GM12878 (cell line): ENCODE results near the gene EDC4. TPM values are rescaled to one million over a fixed set of nuclear protein-coding genes. Genes with fewer than 3 reads are reported as not detected.

Experiments used
- BACH1 ChIP-seq: fragments of 450-650 bp; IDR thresholded peaks from 2 replicates; pipeline ENCODE4 v1.6.1; 2017; ENCODE audit warnings: mild to moderate bottlenecking, borderline replicate concordance
- BHLHE40 ChIP-seq, 2 experiments: fragments of 450-650 bp in 1 of 2; IDR thresholded peaks; 2 replicates each; pipeline ENCODE4 v1.6.1; 2011 to 2017; ENCODE audit warnings: low read depth in 2 of 2, borderline replicate concordance in 1 of 2, improper control_type of control experiment in 1 of 2, low read length in 1 of 2, mild to moderate bottlenecking in 1 of 2
- CREB1 ChIP-seq: IDR thresholded peaks from 2 replicates; pipeline ENCODE4 v1.6.1; 2012; ENCODE audit warnings: low read depth, mild to moderate bottlenecking, inconsistent platforms
- CUX1 ChIP-seq: IDR thresholded peaks from 2 replicates; pipeline ENCODE4 v1.6.1; 2012; ENCODE audit warnings: improper control_type of control experiment, low read depth, low read length; ENCODE audit not compliant: insufficient replicate concordance
- DPF2 ChIP-seq: fragments of 450-650 bp; IDR thresholded peaks from 2 replicates; pipeline ENCODE4 v1.6.1; 2017; ENCODE audit warnings: mild to moderate bottlenecking
- FOXK2 ChIP-seq: fragments of 450-650 bp; IDR thresholded peaks from 2 replicates; pipeline ENCODE4 v1.6.1; 2017; ENCODE audit warnings: mild to moderate bottlenecking, moderate library complexity
- HDAC6 ChIP-seq: fragments of 200-600 bp; sonication (generic); IDR thresholded peaks from one replicate; pipeline ENCODE4 v1.8.0; 2017; ENCODE audit warnings: antibody characterized with exemption; ENCODE audit not compliant: unreplicated experiment
- HDGF ChIP-seq: fragments of 450-650 bp; IDR thresholded peaks from 2 replicates; pipeline ENCODE4 v1.6.1; 2016; ENCODE audit warnings: antibody characterized with exemption
- JUND ChIP-seq: IDR thresholded peaks from 2 replicates; pipeline ENCODE4 v1.6.1; 2012; ENCODE audit warnings: low read depth, mild to moderate bottlenecking, low read length, improper control_type of control experiment, moderate library complexity
- NBN ChIP-seq: fragments of 450-650 bp; IDR thresholded peaks from 2 replicates; pipeline ENCODE4 v1.6.1; 2016
- NFYA ChIP-seq: IDR thresholded peaks from 2 replicates; pipeline ENCODE4 v1.6.1; 2011; ENCODE audit warnings: low read depth, mild to moderate bottlenecking, low read length, improper control_type of control experiment, borderline replicate concordance
- NRF1 ChIP-seq: conservative IDR thresholded peaks from 2 replicates; pipeline ENCODE4 v1.6.1; 2011; ENCODE audit warnings: mild to moderate bottlenecking, low read depth, low read length, improper control_type of control experiment
- PAX5 ChIP-seq: IDR thresholded peaks from 2 replicates; pipeline ENCODE4 v1.6.1; 2011; ENCODE audit warnings: low read depth, low read length, borderline replicate concordance
- PAX8 ChIP-seq: fragments of 450-650 bp; IDR thresholded peaks from 2 replicates; pipeline ENCODE4 v1.6.1; 2017; ENCODE audit warnings: mild to moderate bottlenecking, moderate library complexity
- POLR2AphosphoS5 ChIP-seq: IDR thresholded peaks from 2 replicates; pipeline ENCODE4 v1.6.1; 2011; ENCODE audit warnings: mild to moderate bottlenecking, low read length, inconsistent platforms
- RELA ChIP-seq: fragments of 450-650 bp; IDR thresholded peaks from 2 replicates; pipeline ENCODE4 v1.8.0; 2014; ENCODE audit warnings: borderline replicate concordance; ENCODE audit not compliant: partially characterized antibody
- SIN3A ChIP-seq: IDR thresholded peaks from 2 replicates; pipeline ENCODE4 v1.6.1; 2012; ENCODE audit warnings: low read depth, low read length, improper control_type of control experiment
- SKIL ChIP-seq: fragments of 450-650 bp; IDR thresholded peaks from 2 replicates; pipeline ENCODE4 v1.6.1; 2017; ENCODE audit warnings: mild to moderate bottlenecking, low read depth, inconsistent platforms; ENCODE audit not compliant: poor library complexity, severe bottlenecking
- SPI1 ChIP-seq: IDR thresholded peaks from 2 replicates; pipeline ENCODE4 v1.6.1; 2011; ENCODE audit warnings: low read depth, mild to moderate bottlenecking, low read length, moderate library complexity, borderline replicate concordance; ENCODE audit not compliant: insufficient read depth
- SREBF1 ChIP-seq: IDR thresholded peaks from 2 replicates; pipeline ENCODE4 v1.6.1; 2012; ENCODE audit warnings: mild to moderate bottlenecking, low read length
- TARDBP ChIP-seq: IDR thresholded peaks from 2 replicates; pipeline ENCODE4 v1.6.1; 2016; ENCODE audit warnings: borderline replicate concordance
- ZBED1 ChIP-seq: IDR thresholded peaks from 2 replicates; pipeline ENCODE4 v1.6.1; 2016; ENCODE audit warnings: borderline replicate concordance
- ZNF274 ChIP-seq: IDR thresholded peaks from one replicate; pipeline ENCODE4 v1.8.0; 2011; ENCODE audit not compliant: insufficient read length, insufficient read depth
- ZNF622 ChIP-seq: fragments of 450-650 bp; IDR thresholded peaks from 2 replicates; pipeline ENCODE4 v1.6.1; 2017; ENCODE audit warnings: mild to moderate bottlenecking, inconsistent platforms
- ZSCAN29 ChIP-seq: fragments of 450-650 bp; IDR thresholded peaks from 2 replicates; pipeline ENCODE4 v1.6.1; 2017; ENCODE audit warnings: mild to moderate bottlenecking, moderate library complexity
- ZZZ3 ChIP-seq: IDR thresholded peaks from 2 replicates; pipeline ENCODE4 v1.6.1; 2011; ENCODE audit warnings: low read depth; ENCODE audit not compliant: control insufficient read depth, insufficient read length
- polyA plus RNA-seq, 11 experiments: library from polyadenylated mRNA; depleted of rRNA in 4 of 11; unstranded in 6 of 11; stranded (reverse) in 5 of 11; fragments of >200 nt; fragmentation: Nextera tagmentation in 4 of 11; fragmentation: Illumina TruSeq in 1 of 11; extraction: Ambion mirVana in 4 of 11; extraction: Trizol in 1 of 11; gene quantifications; 1 replicate in 1 of 11; 2 replicates in 10 of 11; pipeline versions ENCODE4 v1.2.1 to v1.2.3, GENCODE V29; 2011 to 2016; ENCODE audit warnings: inconsistent platforms in 2 of 11, missing spikeins in 2 of 11, low read depth in 1 of 11
- total RNA-seq, 4 experiments: library from RNA; depleted of rRNA in 3 of 4; stranded (reverse); fragments of >200 nt in 3 of 4; fragmentation: Illumina TruSeq in 1 of 4; extraction: Trizol in 1 of 4; gene quantifications; 2 replicates each; pipeline versions ENCODE4 v1.2.1 to v1.2.3, GENCODE V29; 2013 to 2021

Gene EDC4
- total and polyA plus RNA-seq, 10 of the 15 experiments (the other 5 are each of a cell fraction or from before 2014, with no cell fraction given): 1.2 to 86.0 (median 53.4) TPM

GRCh38 chr16:67833415-67834241 lies 39.2 kb upstream of the EDC4 start (continued):
- TF ChIP-seq JUND (no peak), RELA (no peak), NRF1 (no peak; the same call in 1 of the 2 replicates), PAX8 (no peak), PAX5 (peak; percentile 49; the same call in 1 of the 2 replicates), ZSCAN29 (peak; percentile 42; the same call in 1 of the 2 replicates), ZNF622 (no peak), SREBF1 (0 out of 2 replicates have a peak, but pooled peaks have one; percentile 4), ZZZ3 (no peak), SIN3A (peak; percentile 73; the same call in 1 of the 2 replicates), NFYA (no peak), HDGF (no peak), ZNF274 (no peak), HDAC6 (peak; percentile 69), NBN (peak; percentile 35; the same call in 1 of the 2 replicates), SPI1 (no peak), POLR2AphosphoS5 (peak; percentile 95), SKIL (no peak), BACH1 (peak; percentile 70; the same call in 1 of the 2 replicates), CUX1 (no peak), DPF2 (0 out of 2 replicates have a peak, but pooled peaks have one; percentile 22), CREB1 (peak; percentile 49), FOXK2 (no peak), TARDBP (peak; percentile 83), ZBED1 (no peak), BHLHE40 (IDR thresholded peaks at IDR 0.05; ENCODE audit: borderline replicate concordance in 1 of 2, low read depth in 2 of 2, low read length in 1 of 2) (peak; percentile 26 to 85; a peak in 2 of 4 replicates)
